HL-60 (cell line): ENCODE results near the gene RHOT2.

Source experiments
- DNase-seq, 2 experiments: peaks; one replicate each; pipeline ENCODE4 v3.0.0-alpha.2; 2010 to 2020; ENCODE audit warnings: low read depth in 1 of 2, low spot score in 1 of 2
- H3K27ac ChIP-seq: fragments of 250-450 bp; sonication (Bioruptor Pico); replicated peaks from 2 replicates; pipeline ENCODE4 v1.5.1; 2020; ENCODE audit warnings: mild to moderate bottlenecking, moderate library complexity
- H3K27me3 ChIP-seq: fragments of 250-450 bp; sonication (Bioruptor Pico); 2 replicates; pipeline ENCODE4 v1.5.1; 2021; ENCODE audit warnings: mild to moderate bottlenecking, moderate library complexity; ENCODE audit not compliant: insufficient read depth, poor library complexity, severe bottlenecking
- H3K4me3 ChIP-seq: replicated peaks from 2 replicates; pipeline ENCODE4 v1.5.1; 2011; ENCODE audit warnings: mild to moderate bottlenecking, control low read depth, low read length; ENCODE audit not compliant: insufficient read depth
- GABPA ChIP-seq: IDR thresholded peaks from 2 replicates; pipeline ENCODE4 v1.6.1; 2012; ENCODE audit warnings: low read depth
- POLR2AphosphoS5 ChIP-seq: IDR thresholded peaks from 2 replicates; pipeline ENCODE4 v1.6.1; 2012; ENCODE audit warnings: low read depth
- SPI1 ChIP-seq: IDR thresholded peaks from 2 replicates; pipeline ENCODE4 v1.6.1; 2012; ENCODE audit warnings: low read depth, mild to moderate bottlenecking, borderline replicate concordance
- TF ChIP-seq, protein P1 (sequence below): IDR thresholded peaks from one replicate; pipeline ENCODE4 v1.5.1; 2011; ENCODE audit warnings: low read length, control low read depth, inconsistent platforms; ENCODE audit not compliant: insufficient read depth
- TF ChIP-seq, protein P2 (sequence below): IDR thresholded peaks from 2 replicates; pipeline ENCODE4 v1.6.1; 2012; ENCODE audit warnings: low read depth; ENCODE audit not compliant: insufficient replicate concordance

The RHOT2 gene

GRCh38 chr16:621526-622105 lies 46.3 kb upstream of the RHOT2 start:
- H3K27ac ChIP-seq = no peak overlapping the region
- no peak for TF ChIP-seq SPI1
- TF ChIP-seq POLR2AphosphoS5 = no peak
- no peak overlapping the region for H3K4me3 ChIP-seq
- no peaks in the 10 kb centered on the region for H3K27me3 ChIP-seq
- no peak for DNase-seq

DNA sequence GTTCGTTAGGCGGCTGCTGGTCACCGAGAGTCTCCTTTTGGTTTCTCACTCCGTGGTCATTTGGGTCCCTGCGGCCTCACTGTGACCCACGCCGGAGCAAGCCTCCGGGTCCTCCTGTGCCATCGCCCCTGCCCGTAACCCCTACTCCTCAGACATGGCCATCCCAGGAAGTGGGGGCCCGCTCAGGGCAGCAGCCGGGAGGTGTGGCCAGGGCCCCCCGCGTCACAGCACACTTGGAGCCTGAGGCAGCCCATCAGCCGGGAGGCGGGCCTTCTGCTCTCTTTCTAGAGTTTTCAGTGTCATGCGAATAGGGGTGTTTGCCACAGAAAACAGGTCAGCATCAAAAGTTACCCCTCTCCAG lies 45.0 kb upstream of the RHOT2 start:
- TF ChIP-seq SPI1 = no peak
- TF ChIP-seq, protein P1, sequence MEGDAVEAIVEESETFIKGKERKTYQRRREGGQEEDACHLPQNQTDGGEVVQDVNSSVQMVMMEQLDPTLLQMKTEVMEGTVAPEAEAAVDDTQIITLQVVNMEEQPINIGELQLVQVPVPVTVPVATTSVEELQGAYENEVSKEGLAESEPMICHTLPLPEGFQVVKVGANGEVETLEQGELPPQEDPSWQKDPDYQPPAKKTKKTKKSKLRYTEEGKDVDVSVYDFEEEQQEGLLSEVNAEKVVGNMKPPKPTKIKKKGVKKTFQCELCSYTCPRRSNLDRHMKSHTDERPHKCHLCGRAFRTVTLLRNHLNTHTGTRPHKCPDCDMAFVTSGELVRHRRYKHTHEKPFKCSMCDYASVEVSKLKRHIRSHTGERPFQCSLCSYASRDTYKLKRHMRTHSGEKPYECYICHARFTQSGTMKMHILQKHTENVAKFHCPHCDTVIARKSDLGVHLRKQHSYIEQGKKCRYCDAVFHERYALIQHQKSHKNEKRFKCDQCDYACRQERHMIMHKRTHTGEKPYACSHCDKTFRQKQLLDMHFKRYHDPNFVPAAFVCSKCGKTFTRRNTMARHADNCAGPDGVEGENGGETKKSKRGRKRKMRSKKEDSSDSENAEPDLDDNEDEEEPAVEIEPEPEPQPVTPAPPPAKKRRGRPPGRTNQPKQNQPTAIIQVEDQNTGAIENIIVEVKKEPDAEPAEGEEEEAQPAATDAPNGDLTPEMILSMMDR = no peak
- TF ChIP-seq, protein P2, sequence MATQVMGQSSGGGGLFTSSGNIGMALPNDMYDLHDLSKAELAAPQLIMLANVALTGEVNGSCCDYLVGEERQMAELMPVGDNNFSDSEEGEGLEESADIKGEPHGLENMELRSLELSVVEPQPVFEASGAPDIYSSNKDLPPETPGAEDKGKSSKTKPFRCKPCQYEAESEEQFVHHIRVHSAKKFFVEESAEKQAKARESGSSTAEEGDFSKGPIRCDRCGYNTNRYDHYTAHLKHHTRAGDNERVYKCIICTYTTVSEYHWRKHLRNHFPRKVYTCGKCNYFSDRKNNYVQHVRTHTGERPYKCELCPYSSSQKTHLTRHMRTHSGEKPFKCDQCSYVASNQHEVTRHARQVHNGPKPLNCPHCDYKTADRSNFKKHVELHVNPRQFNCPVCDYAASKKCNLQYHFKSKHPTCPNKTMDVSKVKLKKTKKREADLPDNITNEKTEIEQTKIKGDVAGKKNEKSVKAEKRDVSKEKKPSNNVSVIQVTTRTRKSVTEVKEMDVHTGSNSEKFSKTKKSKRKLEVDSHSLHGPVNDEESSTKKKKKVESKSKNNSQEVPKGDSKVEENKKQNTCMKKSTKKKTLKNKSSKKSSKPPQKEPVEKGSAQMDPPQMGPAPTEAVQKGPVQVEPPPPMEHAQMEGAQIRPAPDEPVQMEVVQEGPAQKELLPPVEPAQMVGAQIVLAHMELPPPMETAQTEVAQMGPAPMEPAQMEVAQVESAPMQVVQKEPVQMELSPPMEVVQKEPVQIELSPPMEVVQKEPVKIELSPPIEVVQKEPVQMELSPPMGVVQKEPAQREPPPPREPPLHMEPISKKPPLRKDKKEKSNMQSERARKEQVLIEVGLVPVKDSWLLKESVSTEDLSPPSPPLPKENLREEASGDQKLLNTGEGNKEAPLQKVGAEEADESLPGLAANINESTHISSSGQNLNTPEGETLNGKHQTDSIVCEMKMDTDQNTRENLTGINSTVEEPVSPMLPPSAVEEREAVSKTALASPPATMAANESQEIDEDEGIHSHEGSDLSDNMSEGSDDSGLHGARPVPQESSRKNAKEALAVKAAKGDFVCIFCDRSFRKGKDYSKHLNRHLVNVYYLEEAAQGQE = no peak
- TF ChIP-seq GABPA = no peak
- no peak for TF ChIP-seq POLR2AphosphoS5
- H3K27ac ChIP-seq = no peak overlapping the region
- DNase-seq = no peak
- no peak overlapping the region for H3K4me3 ChIP-seq
- H3K27me3 ChIP-seq = no peaks in the 10 kb centered on the region

- Histone ChIP-seq H3K27ac (no peak overlapping the region), H3K27me3 (no peaks in the 10 kb centered on the region), H3K4me3 (no peak overlapping the region)
- DNase-seq = no peak
- TF ChIP-seq POLR2AphosphoS5 (no peak), GABPA (no peak), SPI1 (no peak)
- TF ChIP-seq, protein P2 = no peak
- TF ChIP-seq, protein P1 = no peak
Measured at GRCh38 chr16:624526-625070, 43.3 kb upstream of the RHOT2 start.

DNA sequence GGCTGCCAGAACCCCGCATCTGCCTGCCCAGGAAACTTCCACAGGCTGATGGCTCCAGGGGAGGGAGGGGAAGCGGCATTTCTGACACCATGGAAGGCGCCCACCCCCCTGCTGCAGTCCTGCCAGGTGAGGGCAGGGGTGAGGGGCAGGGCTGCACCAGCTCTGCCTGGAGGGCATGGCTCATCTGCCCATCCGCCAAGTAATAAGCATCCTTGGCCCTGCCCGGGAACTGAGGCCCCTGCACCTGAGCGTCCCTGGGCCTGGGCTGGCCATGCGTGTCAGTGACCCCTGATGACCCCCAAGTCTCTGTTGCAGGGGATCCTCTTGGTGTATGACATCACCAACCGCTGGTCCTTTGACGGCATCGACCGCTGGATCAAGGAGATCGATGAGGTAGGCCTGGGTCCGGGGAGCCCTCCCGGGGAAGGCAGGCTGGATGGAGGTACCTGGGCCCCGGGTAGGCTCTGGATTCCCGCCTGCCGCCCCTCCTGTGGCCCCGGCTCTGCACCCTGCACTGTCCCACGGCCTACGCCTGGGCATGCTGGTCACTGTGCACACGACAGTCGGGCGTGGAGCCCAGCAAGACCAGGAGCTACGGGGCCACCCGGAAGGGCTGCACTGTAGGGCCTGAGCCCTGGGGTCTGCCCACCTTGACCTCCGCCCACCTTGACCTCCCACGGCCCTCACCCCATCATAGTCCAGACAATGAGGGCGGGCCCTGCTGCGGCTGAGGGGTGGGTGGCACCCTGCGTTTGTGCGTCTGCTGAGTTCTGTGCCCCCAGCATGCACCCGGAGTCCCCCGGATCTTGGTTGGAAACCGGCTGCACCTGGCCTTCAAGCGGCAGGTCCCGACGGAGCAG lies 42.6 kb upstream of the RHOT2 start:
- DNase-seq = no peak
- Histone ChIP-seq H3K4me3 (no peak overlapping the region), H3K27me3 (no peaks in the 10 kb centered on the region), H3K27ac (no peak overlapping the region)
- no peak for TF ChIP-seq POLR2AphosphoS5
- TF ChIP-seq GABPA = no peak
- TF ChIP-seq, protein P1 = no peak
- no peak for TF ChIP-seq SPI1
- TF ChIP-seq, protein P2 = no peak
